ENCODE data around the gene CASQ2. TPM values are rescaled to one million over a fixed set of nuclear protein-coding genes. Genes with fewer than 3 reads are reported as not detected.

CASQ2 gene
- polyA plus RNA-seq, 4 donors = 0.36 to 1.3 (median 1.0) TPM

- DNase-seq (ENCODE audit: low read depth in 4 of 4, low spot score in 3 of 4) = no peak
Observed at GRCh38 chr1:115705085-115705951, 63.2 kb downstream of the CASQ2 start.

DNA sequence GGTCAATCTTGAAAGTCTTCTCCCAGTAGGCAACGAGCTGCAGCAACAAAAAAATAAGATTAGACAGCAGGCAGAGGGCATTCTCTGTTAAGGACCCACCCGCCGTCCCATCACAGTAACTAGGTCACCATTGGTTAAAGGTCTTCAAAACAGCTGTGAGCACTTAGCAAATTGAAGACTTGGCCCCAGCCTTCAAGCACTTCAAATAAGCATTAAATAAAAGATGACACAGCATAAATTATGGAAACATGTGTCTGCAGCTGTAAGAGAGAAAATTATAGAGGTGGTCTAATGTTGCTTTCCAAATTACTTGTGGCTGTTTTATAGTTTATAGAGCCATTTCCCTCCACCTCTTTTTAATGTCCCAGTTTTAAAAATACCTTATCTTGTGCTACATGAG, 65.6 kb downstream of the CASQ2 start:
- peak in 2 of 4 donors; percentile 28 to 31 for DNase-seq (ENCODE audit: low read depth in 4 of 4, low spot score in 3 of 4)

DNA sequence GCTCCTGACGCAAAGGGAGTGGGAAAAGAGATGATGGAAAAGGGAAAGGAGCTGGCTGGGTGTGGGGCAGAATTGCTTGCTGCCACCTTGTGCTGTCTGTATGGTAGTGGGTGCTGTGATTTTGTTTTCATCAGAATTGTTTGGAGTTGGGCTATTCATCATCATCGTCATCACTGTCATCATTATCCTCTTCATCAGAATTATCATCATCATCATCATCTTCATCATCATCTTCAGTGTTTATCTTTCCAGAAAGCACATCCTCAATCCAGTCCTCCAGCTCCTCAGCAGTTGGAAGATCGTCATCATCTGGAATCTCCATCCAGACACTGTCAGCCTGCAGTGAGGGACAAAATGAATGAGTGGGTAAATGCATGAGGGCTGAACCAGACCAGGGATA, 67.4 kb downstream of the CASQ2 start:
- no peak for DNase-seq (ENCODE audit: low read depth in 4 of 4, low spot score in 3 of 4)

DNA sequence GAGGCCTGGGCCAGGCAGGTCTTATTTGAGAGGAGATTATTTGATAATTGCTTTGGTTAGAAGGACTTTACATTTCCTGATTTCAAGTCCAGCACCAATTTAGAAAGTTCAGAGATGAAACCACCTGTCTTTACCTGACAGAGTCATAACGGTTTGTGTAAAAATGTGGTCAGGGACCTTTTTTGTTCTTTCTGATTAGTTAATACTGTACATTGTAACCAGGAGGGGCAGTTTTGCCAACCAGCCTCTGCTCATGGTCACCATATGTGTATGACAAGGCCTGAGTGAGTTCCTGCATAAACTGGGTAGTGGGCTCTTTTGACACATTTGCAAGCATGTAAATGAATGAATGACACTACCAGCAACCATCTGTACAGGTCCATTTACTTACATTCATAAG, 70.9 kb downstream of the CASQ2 start:
- no peak for DNase-seq (ENCODE audit: low read depth in 4 of 4, low spot score in 3 of 4)

- DNase-seq (ENCODE audit: low read depth in 4 of 4, low spot score in 3 of 4) = no peak
Observed at GRCh38 chr1:115694805-115695204, 73.7 kb downstream of the CASQ2 start.

GRCh38 chr1:115692224-115692623, 76.3 kb downstream of the CASQ2 start:
- DNase-seq (ENCODE audit: low read depth in 4 of 4, low spot score in 3 of 4) = no peak

- DNase-seq (ENCODE audit: low read depth in 4 of 4, low spot score in 3 of 4) = no peak
Observed at GRCh38 chr1:115690972-115691371, 77.5 kb downstream of the CASQ2 start.

DNA sequence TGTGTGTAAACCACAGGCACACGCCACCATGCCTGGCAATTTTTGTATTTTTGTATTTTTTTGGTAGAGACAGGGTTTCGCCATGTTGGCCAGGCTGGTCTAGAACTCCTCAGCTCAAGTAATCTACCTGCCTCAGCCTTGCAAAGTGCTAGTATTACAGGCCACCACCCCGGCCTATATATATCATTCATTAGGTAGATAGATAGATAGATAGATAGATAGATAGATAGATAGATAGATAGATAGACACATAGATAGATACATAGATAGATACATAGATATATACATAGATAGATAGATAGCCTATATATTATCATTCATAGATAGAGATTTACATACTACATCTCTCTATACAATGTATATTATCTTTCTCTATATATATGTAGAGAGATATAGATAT, 80.8 kb downstream of the CASQ2 start:
- no peak for DNase-seq (ENCODE audit: low read depth in 4 of 4, low spot score in 3 of 4)

DNA sequence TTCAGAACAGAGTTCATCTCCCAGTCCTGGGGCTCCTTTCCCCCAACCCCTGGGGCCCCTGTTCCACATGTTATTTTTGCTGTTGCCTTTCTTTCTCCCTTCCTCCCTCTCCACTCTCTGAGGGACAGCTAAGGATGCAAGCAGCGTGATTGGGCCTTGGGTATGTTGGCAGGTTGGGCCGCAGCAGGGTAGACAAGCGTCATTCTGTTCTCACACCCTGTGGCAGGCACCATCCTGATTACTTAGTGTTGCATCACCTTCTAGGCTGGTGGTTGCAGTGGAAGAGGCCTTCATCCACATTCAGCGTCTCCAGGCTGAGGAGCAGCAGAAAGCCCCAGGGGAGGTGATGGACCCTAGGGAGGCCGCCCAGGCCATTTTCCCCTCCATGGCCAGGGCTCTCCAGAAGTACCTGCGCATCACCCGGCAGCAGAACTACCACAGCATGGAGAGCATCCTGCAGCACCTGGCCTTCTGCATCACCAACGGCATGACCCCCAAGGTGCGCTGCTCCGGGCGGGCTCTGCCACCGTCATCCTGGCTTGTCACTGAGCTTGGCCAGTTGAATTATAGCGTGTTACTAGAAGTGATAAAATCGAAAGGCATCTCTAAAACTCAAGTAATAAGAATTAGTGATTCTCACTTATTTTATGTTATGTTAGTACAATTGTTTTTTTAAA, 83.3 kb downstream of the CASQ2 start:
- no peak for DNase-seq (ENCODE audit: low read depth in 4 of 4, low spot score in 3 of 4)

GRCh38 chr1:115682792-115683191, 85.7 kb downstream of the CASQ2 start:
- no peak for DNase-seq (ENCODE audit: low read depth in 4 of 4, low spot score in 3 of 4)

DNA sequence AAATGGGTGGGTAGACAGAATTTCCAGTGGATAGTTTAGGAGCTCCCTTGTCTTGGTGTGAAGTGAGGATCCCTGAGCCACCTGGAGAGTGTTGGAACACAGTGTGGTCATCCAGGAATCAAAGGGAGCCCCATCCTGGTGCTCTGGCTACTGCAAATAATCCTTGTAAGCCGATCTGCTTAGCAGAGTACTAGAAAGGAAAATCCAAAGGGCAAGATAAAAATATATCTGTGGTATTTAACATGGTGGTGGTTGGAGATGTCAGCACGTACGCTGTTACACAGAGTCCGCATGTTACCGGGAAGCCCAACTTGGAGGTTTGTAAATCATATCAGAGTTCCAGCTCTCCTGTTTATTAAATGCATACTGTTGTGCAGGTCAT, 87.8 kb downstream of the CASQ2 start:
- DNase-seq (ENCODE audit: low read depth in 4 of 4, low spot score in 3 of 4) = no peak

GRCh38 chr1:115679141-115679611, 89.3 kb downstream of the CASQ2 start:
- no peak for DNase-seq (ENCODE audit: low read depth in 4 of 4, low spot score in 3 of 4)

DNA sequence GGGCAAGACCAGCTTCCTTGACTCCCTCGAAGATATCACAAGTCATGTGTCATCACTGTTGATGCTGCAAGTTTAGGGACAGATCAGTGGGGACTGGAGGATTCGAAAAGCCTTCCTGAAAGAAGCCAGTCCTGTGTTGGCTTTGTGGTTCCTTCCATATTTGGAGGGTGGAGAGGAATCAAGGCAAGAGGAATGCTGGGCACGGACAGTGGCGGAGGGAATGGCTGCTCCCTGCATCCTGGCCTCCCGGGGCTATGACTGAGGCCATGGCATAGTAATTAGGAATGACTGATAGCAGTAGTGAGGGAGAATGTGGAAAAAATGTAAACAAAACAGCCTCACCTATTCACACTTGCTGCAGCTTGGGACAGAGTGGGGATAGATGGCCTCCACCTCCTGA, 90.4 kb downstream of the CASQ2 start:
- no peak for DNase-seq (ENCODE audit: low read depth in 4 of 4, low spot score in 3 of 4)

DNA sequence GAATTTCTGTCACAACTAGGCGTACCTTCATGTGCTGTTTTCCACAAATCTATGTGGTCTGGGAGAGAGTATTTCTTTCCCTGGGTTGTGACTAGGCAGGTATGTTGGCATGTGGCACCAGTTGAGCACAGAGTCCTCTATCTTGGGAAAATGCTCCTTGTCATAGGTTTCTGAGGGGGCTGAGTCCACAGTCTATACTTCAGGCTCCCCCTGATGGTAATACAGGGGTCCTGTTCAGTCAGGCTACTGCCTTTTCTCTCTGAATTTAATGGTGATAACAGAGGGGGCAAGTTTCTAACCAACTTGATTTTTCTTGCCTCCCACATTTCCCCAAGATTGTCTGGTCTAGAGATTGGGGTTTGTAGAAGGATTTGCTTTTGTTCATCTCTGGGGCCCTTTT, 90.9 kb downstream of the CASQ2 start:
- no peak for DNase-seq (ENCODE audit: low read depth in 4 of 4, low spot score in 3 of 4)

DNA sequence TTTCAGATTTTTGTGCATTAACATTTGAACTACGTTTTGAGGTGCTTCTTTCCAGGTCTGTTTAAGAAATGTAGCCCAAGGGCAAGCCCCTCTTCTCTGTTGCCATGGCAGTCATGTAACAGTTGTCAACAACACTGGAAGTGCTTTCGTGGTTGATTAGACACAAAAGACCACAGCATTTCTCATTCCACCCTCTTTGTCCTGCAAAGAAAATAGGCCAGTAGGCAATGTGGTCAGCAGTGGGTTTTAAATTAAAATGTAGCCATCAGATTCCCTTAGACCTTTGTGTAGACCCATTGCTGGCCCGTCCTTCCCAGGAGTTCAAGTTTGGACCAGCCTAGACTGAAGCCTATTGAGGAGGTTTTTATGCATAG, 91.3 kb downstream of the CASQ2 start:
- DNase-seq (ENCODE audit: low read depth in 4 of 4, low spot score in 3 of 4) = peak in 2 of 4 donors; percentile 30 to 44

- no peak for DNase-seq (ENCODE audit: low read depth in 4 of 4, low spot score in 3 of 4)
Observed at GRCh38 chr1:115676498-115677181, 91.9 kb downstream of the CASQ2 start.

DNA sequence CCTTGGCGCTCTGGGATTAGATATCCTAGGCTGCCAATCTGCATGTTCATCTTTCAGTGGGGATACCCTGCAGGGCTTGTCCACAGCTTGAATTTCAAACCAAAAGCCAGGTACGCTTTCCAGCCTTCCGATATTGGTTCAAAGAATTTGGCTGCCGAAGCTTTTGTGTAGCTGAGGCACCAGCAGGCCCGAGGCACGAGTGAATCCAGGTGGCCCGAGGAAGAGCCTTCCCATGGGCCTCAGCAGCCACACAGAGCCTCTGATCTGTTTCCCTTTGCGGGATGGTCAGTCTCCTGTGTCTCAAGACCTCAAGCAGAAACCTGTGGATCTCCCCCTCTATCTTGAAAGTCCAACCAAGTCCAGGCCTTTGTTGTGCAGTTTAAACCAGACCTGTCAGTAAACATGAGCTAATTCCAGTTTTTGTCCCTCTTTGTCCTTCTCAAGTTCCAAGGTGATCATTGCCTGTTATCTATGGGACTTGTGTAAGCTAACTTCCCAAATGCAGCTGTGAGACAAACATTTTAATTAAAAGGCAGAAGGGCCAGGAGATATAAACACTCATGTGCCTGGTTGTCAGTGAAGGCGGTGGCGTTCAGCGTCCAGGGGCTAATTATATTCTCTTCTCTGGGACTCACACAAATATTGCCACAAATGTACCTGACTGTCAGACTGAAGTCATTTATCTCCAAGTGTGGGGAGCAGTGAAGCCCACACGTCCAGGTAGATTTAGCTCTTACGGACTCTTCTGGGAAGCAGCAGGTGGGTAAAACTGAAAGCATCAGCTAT, 96.1 kb downstream of the CASQ2 start:
- DNase-seq (ENCODE audit: low read depth in 4 of 4, low spot score in 3 of 4) = no peak

DNA sequence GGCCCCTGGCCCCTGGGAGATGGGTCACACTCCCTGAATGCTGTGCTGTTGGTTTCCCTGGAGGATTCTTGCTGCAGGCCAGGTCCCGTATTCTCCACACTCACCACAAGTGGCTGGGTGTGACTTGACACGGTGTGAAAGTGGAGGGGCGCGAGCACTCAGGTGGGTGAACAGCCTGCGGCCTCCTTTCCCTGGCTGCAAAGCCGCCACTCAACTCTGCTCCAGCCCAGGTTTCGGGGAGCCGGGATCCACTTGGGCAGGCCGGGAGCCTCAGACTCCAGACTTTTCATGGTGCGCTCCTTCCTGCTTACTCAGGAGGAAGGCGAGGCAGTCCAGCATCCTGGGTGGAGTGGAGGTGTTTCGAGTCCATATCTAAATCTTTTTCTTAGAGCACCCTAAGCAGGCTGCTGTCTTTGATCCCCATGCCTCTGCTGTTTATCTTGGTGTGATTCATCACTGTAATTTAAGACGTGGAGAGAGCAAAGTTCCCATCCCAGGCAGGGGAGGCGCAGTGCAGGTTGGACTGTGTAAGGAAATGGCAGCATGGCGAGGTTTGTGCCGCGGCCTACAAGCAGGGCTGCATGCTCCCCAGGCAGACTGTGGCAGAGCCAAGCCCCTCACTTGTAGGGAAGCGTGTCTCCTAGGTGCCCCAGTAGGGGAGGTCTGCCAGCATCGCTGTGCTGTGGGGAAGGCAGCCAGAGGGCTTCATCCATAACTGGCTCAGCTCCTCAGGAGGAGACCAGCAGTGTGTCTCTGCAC, 97.2 kb downstream of the CASQ2 start:
- no peak for DNase-seq (ENCODE audit: low read depth in 4 of 4, low spot score in 3 of 4)

DNA sequence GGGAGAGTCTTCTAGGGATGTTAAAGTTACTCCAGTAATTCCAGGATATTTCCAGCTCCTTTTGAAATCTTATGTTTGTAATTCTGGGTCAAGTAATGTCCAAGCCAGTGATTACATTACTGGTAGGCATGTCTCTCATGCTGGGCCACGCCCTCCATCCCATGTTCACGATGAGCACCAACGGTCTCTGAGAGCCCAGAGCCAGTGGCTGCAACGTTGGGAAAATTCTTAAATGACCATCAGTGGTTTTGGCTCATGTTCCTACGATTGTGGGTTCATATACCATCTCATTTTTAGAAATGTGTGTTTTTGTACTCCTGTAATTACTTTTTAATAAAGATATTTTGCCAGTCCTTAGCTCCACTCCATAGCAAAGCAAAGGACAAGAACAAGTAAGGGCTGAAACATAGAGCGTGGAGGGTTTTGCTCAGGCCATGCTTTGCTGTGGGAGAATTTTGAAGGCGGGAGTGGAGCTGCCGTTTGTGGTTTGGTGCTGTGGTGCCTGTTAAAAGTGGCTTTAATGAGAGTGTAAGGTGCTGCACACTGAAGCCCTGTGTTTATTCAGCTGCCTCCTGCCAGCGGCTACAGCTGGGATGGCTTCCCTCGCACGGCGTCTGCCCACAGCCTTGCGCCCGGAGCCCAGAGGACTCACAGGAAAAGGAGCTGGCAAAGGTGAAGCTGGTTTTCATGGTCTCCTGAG, 97.9 kb downstream of the CASQ2 start:
- no peak for DNase-seq (ENCODE audit: low read depth in 4 of 4, low spot score in 3 of 4)

All from right renal pelvis (tissue), 4 donors.